ENCODE results near the gene PRDM16. TPM values are rescaled to one million over a fixed set of nuclear protein-coding genes. Genes with fewer than 3 reads are reported as not detected.

PRDM16 gene
- total RNA-seq, 1 experiment from 2014 or later = 1.6 TPM

DNA sequence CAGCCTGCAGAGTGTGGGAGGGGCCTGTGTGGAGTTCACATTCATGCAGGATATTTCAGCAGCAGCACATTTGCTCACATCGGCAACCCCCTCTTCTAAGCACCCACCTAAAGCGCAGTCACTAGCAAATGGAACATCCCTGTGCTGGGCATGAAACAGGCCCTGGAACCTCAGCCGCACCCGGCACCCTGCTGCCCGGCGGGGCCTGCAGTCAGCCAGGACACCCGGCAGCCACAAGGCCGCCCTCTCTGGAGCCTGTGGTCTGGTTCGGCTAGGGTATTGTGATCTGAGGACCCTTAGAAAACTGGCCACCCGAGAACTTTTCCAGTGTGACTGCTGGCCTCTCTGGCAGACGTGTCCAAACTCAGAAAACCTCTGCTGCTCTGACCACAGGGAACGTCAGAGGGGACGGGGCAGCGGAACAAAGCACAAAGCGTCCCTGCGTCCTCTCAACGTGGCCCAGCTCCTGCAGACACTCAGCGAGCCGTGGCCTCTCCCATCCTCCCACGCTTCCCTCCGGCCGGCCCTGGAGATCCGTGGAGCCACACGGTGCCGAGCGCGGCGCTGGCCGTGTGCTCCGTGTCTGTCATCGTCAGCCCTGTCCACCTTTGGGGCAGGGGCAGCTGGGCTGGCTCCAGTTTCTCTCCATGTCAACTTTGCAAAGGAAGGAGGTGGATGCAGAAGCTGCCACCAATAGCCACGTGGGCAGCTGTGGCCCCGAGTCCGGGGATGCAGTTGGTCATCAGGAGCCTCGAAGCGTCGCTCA lies 209.6 kb downstream of the PRDM16 start (continued):
- TF ChIP-seq, protein P1, sequence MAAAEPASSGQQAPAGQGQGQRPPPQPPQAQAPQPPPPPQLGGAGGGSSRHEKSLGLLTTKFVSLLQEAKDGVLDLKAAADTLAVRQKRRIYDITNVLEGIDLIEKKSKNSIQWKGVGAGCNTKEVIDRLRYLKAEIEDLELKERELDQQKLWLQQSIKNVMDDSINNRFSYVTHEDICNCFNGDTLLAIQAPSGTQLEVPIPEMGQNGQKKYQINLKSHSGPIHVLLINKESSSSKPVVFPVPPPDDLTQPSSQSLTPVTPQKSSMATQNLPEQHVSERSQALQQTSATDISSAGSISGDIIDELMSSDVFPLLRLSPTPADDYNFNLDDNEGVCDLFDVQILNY (CRISPR knock-in tag; IDR thresholded peaks at IDR 0.05) = no peak
- no peak for TF ChIP-seq SMAD4 (CRISPR knock-in tag; IDR thresholded peaks at IDR 0.05)
- TF ChIP-seq ZNF396 (CRISPR knock-in tag; IDR thresholded peaks at IDR 0.05; ENCODE audit: borderline replicate concordance) = no peak
- TF ChIP-seq CREM (CRISPR knock-in tag; IDR thresholded peaks at IDR 0.05) = no peak
- TF ChIP-seq HMGA2 (CRISPR knock-in tag; IDR thresholded peaks at IDR 0.05) = no peak
- no peak for TF ChIP-seq SMAD3 (CRISPR knock-in tag; IDR thresholded peaks at IDR 0.05; ENCODE audit: borderline replicate concordance)
- TF ChIP-seq ZNF416 (CRISPR knock-in tag; IDR thresholded peaks at IDR 0.05) = no peak

DNA sequence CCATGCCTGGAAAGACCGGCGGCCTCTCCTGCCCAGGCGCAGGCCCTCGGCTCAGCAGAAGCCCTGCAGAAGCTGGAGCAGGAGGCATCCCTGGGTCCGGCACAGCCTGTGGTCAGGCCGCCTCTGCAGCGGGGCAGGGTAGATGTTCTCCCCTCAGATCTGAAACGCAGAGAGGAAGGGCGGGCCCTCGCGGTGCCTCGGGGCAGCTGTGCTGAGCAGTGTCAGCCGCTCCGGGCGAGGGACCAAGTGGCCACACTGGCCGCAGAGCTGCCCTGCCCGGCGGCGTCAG lies 210.1 kb downstream of the PRDM16 start:
- Mint-ChIP-seq H3K4me1 (peaks cover 2% of the 10 kb centered on the region; the same call in 1 of the 2 replicates), H3K27me3 (ENCODE audit: low read depth) (no peaks in the 10 kb centered on the region), H3K9me3 (no peaks in the 10 kb centered on the region), H3K4me3 (no peak overlapping the region), H3K36me3 (no peaks in the 10 kb centered on the region), H3K27ac (no peak overlapping the region)
- DNase-seq (ENCODE audit: low spot score) = no peak
- POLR2A ChIA-PET = interaction anchor here (0.6 to 0.7 kb wide), 2 partner anchors 166 to 234 kb away, joined by 5 read pairs; no protein-coding TSS in a partner anchor
- ATAC-seq = no peak
- CTCF ChIA-PET = interaction anchor here (0.6 to 0.7 kb wide), 3 partner anchors 206 to 1113 kb away, joined by 3 to 4 read pairs (median 4); no protein-coding TSS in a partner anchor
- TF ChIP-seq OVOL2 (CRISPR knock-in tag; IDR thresholded peaks at IDR 0.05; ENCODE audit: borderline replicate concordance) (no peak), ZNF317 (CRISPR knock-in tag; IDR thresholded peaks at IDR 0.05; ENCODE audit: borderline replicate concordance, low read depth) (no peak), EMX1 (CRISPR knock-in tag; IDR thresholded peaks at IDR 0.05) (no peak), TEAD1 (CRISPR knock-in tag; IDR thresholded peaks at IDR 0.05) (no peak)
- TF ChIP-seq, protein P2, sequence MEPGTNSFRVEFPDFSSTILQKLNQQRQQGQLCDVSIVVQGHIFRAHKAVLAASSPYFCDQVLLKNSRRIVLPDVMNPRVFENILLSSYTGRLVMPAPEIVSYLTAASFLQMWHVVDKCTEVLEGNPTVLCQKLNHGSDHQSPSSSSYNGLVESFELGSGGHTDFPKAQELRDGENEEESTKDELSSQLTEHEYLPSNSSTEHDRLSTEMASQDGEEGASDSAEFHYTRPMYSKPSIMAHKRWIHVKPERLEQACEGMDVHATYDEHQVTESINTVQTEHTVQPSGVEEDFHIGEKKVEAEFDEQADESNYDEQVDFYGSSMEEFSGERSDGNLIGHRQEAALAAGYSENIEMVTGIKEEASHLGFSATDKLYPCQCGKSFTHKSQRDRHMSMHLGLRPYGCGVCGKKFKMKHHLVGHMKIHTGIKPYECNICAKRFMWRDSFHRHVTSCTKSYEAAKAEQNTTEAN (CRISPR knock-in tag; IDR thresholded peaks at IDR 0.05) = no peak
- TF ChIP-seq, protein P3, sequence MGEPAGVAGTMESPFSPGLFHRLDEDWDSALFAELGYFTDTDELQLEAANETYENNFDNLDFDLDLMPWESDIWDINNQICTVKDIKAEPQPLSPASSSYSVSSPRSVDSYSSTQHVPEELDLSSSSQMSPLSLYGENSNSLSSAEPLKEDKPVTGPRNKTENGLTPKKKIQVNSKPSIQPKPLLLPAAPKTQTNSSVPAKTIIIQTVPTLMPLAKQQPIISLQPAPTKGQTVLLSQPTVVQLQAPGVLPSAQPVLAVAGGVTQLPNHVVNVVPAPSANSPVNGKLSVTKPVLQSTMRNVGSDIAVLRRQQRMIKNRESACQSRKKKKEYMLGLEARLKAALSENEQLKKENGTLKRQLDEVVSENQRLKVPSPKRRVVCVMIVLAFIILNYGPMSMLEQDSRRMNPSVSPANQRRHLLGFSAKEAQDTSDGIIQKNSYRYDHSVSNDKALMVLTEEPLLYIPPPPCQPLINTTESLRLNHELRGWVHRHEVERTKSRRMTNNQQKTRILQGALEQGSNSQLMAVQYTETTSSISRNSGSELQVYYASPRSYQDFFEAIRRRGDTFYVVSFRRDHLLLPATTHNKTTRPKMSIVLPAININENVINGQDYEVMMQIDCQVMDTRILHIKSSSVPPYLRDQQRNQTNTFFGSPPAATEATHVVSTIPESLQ (CRISPR knock-in tag; IDR thresholded peaks at IDR 0.05) = no peak
- TF ChIP-seq, protein P4, sequence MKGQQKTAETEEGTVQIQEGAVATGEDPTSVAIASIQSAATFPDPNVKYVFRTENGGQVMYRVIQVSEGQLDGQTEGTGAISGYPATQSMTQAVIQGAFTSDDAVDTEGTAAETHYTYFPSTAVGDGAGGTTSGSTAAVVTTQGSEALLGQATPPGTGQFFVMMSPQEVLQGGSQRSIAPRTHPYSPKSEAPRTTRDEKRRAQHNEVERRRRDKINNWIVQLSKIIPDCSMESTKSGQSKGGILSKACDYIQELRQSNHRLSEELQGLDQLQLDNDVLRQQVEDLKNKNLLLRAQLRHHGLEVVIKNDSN (CRISPR knock-in tag; IDR thresholded peaks at IDR 0.05) = no peak

DNA sequence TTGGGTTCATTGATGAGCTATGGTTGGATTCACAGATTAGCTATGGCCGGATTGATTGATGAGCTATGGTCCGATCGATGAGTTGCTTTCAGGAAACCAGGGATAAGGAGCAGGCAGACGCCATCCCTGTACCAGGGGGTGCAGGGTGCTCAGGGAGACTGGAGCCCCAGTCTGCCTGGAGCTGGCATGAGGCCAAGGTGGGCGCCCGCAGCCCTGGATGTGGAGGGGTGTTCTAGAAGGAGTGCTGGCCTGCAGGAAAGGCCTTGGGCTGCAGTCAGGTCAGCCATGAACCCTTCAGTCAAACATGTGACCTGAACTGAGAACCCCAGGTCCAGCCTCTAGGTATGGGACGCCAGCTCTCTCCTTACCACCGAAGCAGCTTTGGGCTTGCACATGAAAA lies 212.7 kb downstream of the PRDM16 start:
- Mint-ChIP-seq H3K27ac (peak overlapping the region; percentile 29), H3K27me3 (ENCODE audit: low read depth) (no peaks in the 10 kb centered on the region), H3K4me1 (peaks cover 14% of the 10 kb centered on the region), H3K9me3 (no peaks in the 10 kb centered on the region), H3K36me3 (no peaks in the 10 kb centered on the region), H3K4me3 (no peak overlapping the region)
- DNase-seq (ENCODE audit: low spot score) (no peak), ATAC-seq (no peak)
- ChIA-PET POLR2A (no interaction called here), CTCF (interaction anchor here (0.7 to 1.4 kb wide), 5 partner anchors 10 to 309 kb away, joined by 3 to 11 read pairs (median 4); no protein-coding TSS in a partner anchor)
- TF ChIP-seq NFATC4 (CRISPR knock-in tag; IDR thresholded peaks at IDR 0.05) (no peak), OVOL2 (CRISPR knock-in tag; IDR thresholded peaks at IDR 0.05; ENCODE audit: borderline replicate concordance) (no peak), ZNF232 (CRISPR knock-in tag; IDR thresholded peaks at IDR 0.05) (no peak), ZNF263 (CRISPR knock-in tag; IDR thresholded peaks at IDR 0.05; ENCODE audit: low read depth) (no peak)
- TF ChIP-seq, protein P3 (CRISPR knock-in tag; IDR thresholded peaks at IDR 0.05) = no peak
- TF ChIP-seq, protein P5, sequence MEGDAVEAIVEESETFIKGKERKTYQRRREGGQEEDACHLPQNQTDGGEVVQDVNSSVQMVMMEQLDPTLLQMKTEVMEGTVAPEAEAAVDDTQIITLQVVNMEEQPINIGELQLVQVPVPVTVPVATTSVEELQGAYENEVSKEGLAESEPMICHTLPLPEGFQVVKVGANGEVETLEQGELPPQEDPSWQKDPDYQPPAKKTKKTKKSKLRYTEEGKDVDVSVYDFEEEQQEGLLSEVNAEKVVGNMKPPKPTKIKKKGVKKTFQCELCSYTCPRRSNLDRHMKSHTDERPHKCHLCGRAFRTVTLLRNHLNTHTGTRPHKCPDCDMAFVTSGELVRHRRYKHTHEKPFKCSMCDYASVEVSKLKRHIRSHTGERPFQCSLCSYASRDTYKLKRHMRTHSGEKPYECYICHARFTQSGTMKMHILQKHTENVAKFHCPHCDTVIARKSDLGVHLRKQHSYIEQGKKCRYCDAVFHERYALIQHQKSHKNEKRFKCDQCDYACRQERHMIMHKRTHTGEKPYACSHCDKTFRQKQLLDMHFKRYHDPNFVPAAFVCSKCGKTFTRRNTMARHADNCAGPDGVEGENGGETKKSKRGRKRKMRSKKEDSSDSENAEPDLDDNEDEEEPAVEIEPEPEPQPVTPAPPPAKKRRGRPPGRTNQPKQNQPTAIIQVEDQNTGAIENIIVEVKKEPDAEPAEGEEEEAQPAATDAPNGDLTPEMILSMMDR (IDR thresholded peaks at IDR 0.05) = no peak
- TF ChIP-seq, protein P6, sequence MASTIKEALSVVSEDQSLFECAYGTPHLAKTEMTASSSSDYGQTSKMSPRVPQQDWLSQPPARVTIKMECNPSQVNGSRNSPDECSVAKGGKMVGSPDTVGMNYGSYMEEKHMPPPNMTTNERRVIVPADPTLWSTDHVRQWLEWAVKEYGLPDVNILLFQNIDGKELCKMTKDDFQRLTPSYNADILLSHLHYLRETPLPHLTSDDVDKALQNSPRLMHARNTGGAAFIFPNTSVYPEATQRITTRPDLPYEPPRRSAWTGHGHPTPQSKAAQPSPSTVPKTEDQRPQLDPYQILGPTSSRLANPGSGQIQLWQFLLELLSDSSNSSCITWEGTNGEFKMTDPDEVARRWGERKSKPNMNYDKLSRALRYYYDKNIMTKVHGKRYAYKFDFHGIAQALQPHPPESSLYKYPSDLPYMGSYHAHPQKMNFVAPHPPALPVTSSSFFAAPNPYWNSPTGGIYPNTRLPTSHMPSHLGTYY (CRISPR knock-in tag; IDR thresholded peaks at IDR 0.05) = no peak
- TF ChIP-seq, protein P7, sequence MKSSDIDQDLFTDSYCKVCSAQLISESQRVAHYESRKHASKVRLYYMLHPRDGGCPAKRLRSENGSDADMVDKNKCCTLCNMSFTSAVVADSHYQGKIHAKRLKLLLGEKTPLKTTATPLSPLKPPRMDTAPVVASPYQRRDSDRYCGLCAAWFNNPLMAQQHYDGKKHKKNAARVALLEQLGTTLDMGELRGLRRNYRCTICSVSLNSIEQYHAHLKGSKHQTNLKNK (CRISPR knock-in tag; IDR thresholded peaks at IDR 0.05) = no peak
- TF ChIP-seq, protein P8, sequence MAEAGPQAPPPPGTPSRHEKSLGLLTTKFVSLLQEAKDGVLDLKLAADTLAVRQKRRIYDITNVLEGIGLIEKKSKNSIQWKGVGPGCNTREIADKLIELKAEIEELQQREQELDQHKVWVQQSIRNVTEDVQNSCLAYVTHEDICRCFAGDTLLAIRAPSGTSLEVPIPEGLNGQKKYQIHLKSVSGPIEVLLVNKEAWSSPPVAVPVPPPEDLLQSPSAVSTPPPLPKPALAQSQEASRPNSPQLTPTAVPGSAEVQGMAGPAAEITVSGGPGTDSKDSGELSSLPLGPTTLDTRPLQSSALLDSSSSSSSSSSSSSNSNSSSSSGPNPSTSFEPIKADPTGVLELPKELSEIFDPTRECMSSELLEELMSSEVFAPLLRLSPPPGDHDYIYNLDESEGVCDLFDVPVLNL (CRISPR knock-in tag; IDR thresholded peaks at IDR 0.05; ENCODE audit: borderline replicate concordance, low read depth) = no peak
